ENCODE data around the gene EFCAB6.

Gene EFCAB6

GRCh38 chr22:43542681-43543521, 269.2 kb downstream of the EFCAB6 start:
- DNase-seq (ENCODE audit: low read depth), result no peak

- no peak for DNase-seq (ENCODE audit: low read depth)
Observed at GRCh38 chr22:43541462-43542407, 270.4 kb downstream of the EFCAB6 start.

GRCh38 chr22:43541022-43541421, 271.1 kb downstream of the EFCAB6 start:
- DNase-seq (ENCODE audit: low read depth), result no peak

GRCh38 chr22:43540529-43540923, 271.6 kb downstream of the EFCAB6 start:
- no peak for DNase-seq (ENCODE audit: low read depth)

GRCh38 chr22:43539572-43540528, 272.3 kb downstream of the EFCAB6 start:
- DNase-seq (ENCODE audit: low read depth), result no peak

- DNase-seq (ENCODE audit: low read depth), result no peak
Observed at GRCh38 chr22:43537019-43537585, 275.0 kb downstream of the EFCAB6 start.

- DNase-seq (ENCODE audit: low read depth), result no peak
Observed at GRCh38 chr22:43535741-43536140, 276.4 kb downstream of the EFCAB6 start.

- no peak for DNase-seq (ENCODE audit: low read depth)
Observed at GRCh38 chr22:43535336-43535735, 276.8 kb downstream of the EFCAB6 start.

GRCh38 chr22:43534916-43535315, 277.2 kb downstream of the EFCAB6 start:
- DNase-seq (ENCODE audit: low read depth), result no peak

GRCh38 chr22:43533656-43534428, 278.3 kb downstream of the EFCAB6 start:
- DNase-seq (ENCODE audit: low read depth), result no peak

- DNase-seq (ENCODE audit: low read depth), result no peak
Observed at GRCh38 chr22:43533156-43533530, 279.0 kb downstream of the EFCAB6 start.

- DNase-seq (ENCODE audit: low read depth), result no peak
Observed at GRCh38 chr22:43532301-43533155, 279.6 kb downstream of the EFCAB6 start.

- no peak for DNase-seq (ENCODE audit: low read depth)
Observed at GRCh38 chr22:43531651-43532050, 280.5 kb downstream of the EFCAB6 start.

GRCh38 chr22:43530349-43531201, 281.5 kb downstream of the EFCAB6 start:
- no peak for DNase-seq (ENCODE audit: low read depth)

- no peak for DNase-seq (ENCODE audit: low read depth)
Observed at GRCh38 chr22:43529934-43530333, 282.2 kb downstream of the EFCAB6 start.

- no peak for DNase-seq (ENCODE audit: low read depth)
Observed at GRCh38 chr22:43529461-43529860, 282.6 kb downstream of the EFCAB6 start.

- no peak for DNase-seq (ENCODE audit: low read depth)
Observed at GRCh38 chr22:43528601-43529360, 283.3 kb downstream of the EFCAB6 start.

GRCh38 chr22:43526946-43527345, 285.2 kb downstream of the EFCAB6 start:
- no peak for DNase-seq (ENCODE audit: low read depth)

All from fibroblast of the conjunctiva (primary cell).